CD8-positive, alpha-beta memory T cell (primary cell): Measurements from ENCODE around the gene GOLGA6L10. TPM values are rescaled to one million over a fixed set of nuclear protein-coding genes. Genes with fewer than 3 reads are reported as not detected.
A peak's percentile ranks its signal among the peaks of the same experiment; 100 is the strongest.
"Not testable (repeated sequence)": the region's sequence is repeated elsewhere in the genome, so short reads cannot be mapped to it uniquely, and the experiment has no call there.

ENCODE experiments used
- CTCF ChIA-PET: fragments of 350-600 bp; sonication (Branson Sonifier 250); formaldehyde crosslinking; loops from one replicate; lab custom pipeline; 2021; ENCODE audit warnings: antibody characterized with exemption; lab: Charles Lee
- POLR2A ChIA-PET: fragments of 350-600 bp; sonication (Branson Sonifier 250); formaldehyde crosslinking; loops from one replicate; lab custom pipeline; 2021; ENCODE audit warnings: antibody characterized with exemption; lab: Charles Lee
- DNase-seq, 5 donors: peaks; one replicate each; pipeline versions ENCODE4 v3.0.0 to v3.0.0-alpha.2; 2020 to 2022; ENCODE audit warnings: mixed read lengths in 1 of 5
- H3K27ac ChIP-seq: one replicate; pipeline ENCODE4 v1.7.0; 2013; ENCODE audit warnings: low read depth, mild to moderate bottlenecking, low read length, moderate library complexity
- H3K27me3 ChIP-seq: 2 replicates; pipeline ENCODE4 v1.7.0; 2013; ENCODE audit warnings: low read length, mild to moderate bottlenecking; ENCODE audit not compliant: insufficient read depth, poor library complexity, severe bottlenecking
- H3K36me3 ChIP-seq: 2 replicates; pipeline ENCODE4 v1.7.0; 2013; ENCODE audit warnings: mild to moderate bottlenecking, low read length, moderate library complexity; ENCODE audit not compliant: insufficient read depth
- H3K4me1 ChIP-seq: 2 replicates; pipeline ENCODE4 v1.7.0; 2013; ENCODE audit warnings: mild to moderate bottlenecking, low read length, moderate library complexity; ENCODE audit not compliant: insufficient read depth
- H3K4me3 ChIP-seq: 2 replicates; pipeline ENCODE4 v1.7.0; 2013; ENCODE audit warnings: mild to moderate bottlenecking, low read length
- H3K9me3 ChIP-seq: 2 replicates; pipeline ENCODE4 v1.7.0; 2013; ENCODE audit warnings: mild to moderate bottlenecking, low read length
- H3K27ac Mint-ChIP-seq, 8 donors: one replicate each; pipeline ENCODE4 v1.8.0; 2020 to 2021; ENCODE audit warnings: mixed read lengths in 8 of 8, mild to moderate bottlenecking in 6 of 8, inconsistent platforms in 3 of 8, moderate library complexity in 3 of 8
- H3K27me3 Mint-ChIP-seq, 2 donors: one replicate each; pipeline ENCODE4 v1.8.0; 2020 to 2021; ENCODE audit warnings: mixed read lengths in 2 of 2, mild to moderate bottlenecking in 1 of 2, moderate library complexity in 1 of 2
- H3K36me3 Mint-ChIP-seq, 3 donors: one replicate each; pipeline ENCODE4 v1.8.0; 2020 to 2021; ENCODE audit warnings: mixed read lengths in 3 of 3, inconsistent platforms in 1 of 3, mild to moderate bottlenecking in 1 of 3
- H3K4me1 Mint-ChIP-seq, 3 donors: one replicate each; pipeline ENCODE4 v1.8.0; 2020 to 2021; ENCODE audit warnings: mixed read lengths in 3 of 3, inconsistent platforms in 1 of 3, mild to moderate bottlenecking in 1 of 3
- H3K4me3 Mint-ChIP-seq, 7 donors: one replicate each; pipeline ENCODE4 v1.8.0; 2020 to 2021; ENCODE audit warnings: mixed read lengths in 7 of 7, mild to moderate bottlenecking in 6 of 7, moderate library complexity in 4 of 7, inconsistent platforms in 2 of 7
- H3K9me3 Mint-ChIP-seq, 5 donors: one replicate each; pipeline ENCODE4 v1.8.0; 2020 to 2022; ENCODE audit warnings: mixed read lengths in 5 of 5, mild to moderate bottlenecking in 3 of 5, moderate library complexity in 2 of 5, inconsistent platforms in 1 of 5
- polyA plus RNA-seq: library from polyadenylated mRNA; unstranded; fragments of 300-500 nt; fragmentation: Illumina TruSeq; gene quantifications from one replicate; pipeline ENCODE4 v1.2.3, GENCODE V29; 2021
- total RNA-seq, 2 experiments: library from RNA; stranded (reverse); gene quantifications; one replicate each; pipeline ENCODE4 v1.2.3, GENCODE V29; 2021

The GOLGA6L10 gene
- total and polyA plus RNA-seq, 3 experiments from 2014 or later: 0.16 to 1.7 (median 0.96) TPM

DNA sequence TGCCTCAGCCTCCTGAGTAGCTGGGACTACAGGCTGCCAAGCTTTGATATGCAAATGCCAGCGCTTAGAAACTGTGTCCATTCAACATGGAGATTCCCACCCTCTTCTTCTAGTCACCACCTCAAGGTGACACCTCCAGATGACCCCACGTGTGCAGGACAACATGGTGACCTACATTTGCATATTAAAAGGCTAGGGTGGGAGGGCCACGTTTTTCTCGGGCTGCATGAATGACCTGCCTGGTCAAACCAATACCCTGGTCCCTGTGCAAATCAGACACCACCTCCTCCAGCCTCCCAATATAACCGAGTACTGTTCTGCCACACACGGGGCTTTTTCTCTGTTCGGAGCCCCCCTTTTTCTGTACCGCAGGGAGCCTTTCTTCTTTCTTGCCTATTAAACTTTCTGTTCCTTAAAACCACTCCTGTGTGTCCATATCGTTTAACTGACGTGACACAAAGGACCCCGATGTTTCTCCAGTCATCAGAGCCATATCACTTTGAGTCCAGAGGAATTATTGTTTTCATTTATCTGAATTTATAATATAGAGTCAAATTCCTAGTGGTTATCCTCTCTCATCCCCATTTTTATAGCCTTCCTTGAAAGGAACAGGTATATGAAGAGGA is 32.2 kb upstream of the GOLGA6L10 start:
- POLR2A ChIA-PET, H3K36me3 ChIP-seq, H3K9me3 Mint-ChIP-seq, H3K4me3 Mint-ChIP-seq, H3K27ac ChIP-seq, DNase-seq, CTCF ChIA-PET, H3K4me1 ChIP-seq, H3K4me1 Mint-ChIP-seq, H3K27me3 ChIP-seq, H3K9me3 ChIP-seq, H3K36me3 Mint-ChIP-seq, H3K27me3 Mint-ChIP-seq, H3K4me3 ChIP-seq: not testable (repeated sequence)
- peak overlapping the region in 1 of 8 donors; percentile 24 for H3K27ac Mint-ChIP-seq

DNA sequence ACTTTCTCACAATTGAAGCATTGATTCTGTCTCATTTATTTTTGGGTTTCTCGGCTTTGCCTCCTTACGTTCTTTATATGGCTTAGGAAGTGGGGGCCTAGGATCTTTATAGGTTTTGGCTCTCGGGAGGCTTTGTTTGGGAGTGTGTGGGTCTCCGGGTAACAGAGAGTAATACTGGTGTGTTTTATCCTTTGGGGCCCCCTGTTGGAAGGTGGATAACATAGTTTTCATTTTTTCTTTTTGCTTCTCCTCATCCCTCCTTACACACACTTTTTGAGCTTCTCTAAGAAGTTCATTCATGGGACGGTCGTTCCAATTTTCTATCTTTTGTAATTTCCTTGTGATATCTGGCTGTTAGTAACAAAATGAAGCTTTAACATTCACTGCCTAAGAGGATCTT is 30.3 kb upstream of the GOLGA6L10 start:
- POLR2A ChIA-PET, H3K27me3 Mint-ChIP-seq, H3K4me1 Mint-ChIP-seq, DNase-seq, H3K4me3 Mint-ChIP-seq, H3K36me3 ChIP-seq, H3K36me3 Mint-ChIP-seq, H3K9me3 ChIP-seq, H3K9me3 Mint-ChIP-seq, H3K27ac Mint-ChIP-seq, H3K27ac ChIP-seq, H3K4me1 ChIP-seq, H3K4me3 ChIP-seq, CTCF ChIA-PET, H3K27me3 ChIP-seq: not testable (repeated sequence)

- CTCF ChIA-PET, H3K27me3 ChIP-seq, H3K27ac ChIP-seq, H3K4me3 Mint-ChIP-seq, H3K27ac Mint-ChIP-seq, H3K4me1 Mint-ChIP-seq, H3K27me3 Mint-ChIP-seq, H3K4me3 ChIP-seq, H3K9me3 ChIP-seq, POLR2A ChIA-PET, H3K36me3 Mint-ChIP-seq, DNase-seq, H3K36me3 ChIP-seq, H3K4me1 ChIP-seq, H3K9me3 Mint-ChIP-seq: not testable (repeated sequence)
These were observed 24.4 kb upstream of the GOLGA6L10 start for GRCh38 chr15:82373661-82374060.

DNA sequence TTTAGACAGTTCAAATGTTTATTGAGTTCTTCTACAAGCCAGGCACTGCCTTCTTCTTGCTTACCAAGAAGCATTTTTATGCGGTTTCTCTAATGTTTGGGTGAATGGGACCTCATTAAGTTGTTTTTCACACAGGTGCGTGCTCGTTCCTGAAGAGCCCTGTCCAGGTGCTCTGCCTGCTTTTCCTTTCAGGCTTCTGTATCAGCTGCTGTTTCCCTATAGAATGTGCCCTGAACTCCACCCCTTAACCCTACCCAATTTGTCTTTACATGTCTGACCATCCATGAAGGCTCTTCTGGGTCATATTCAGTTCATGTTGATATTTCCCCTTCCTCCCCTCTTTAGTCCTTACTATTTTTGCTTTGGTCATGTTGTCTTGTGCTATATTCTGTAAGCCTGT is 22.4 kb upstream of the GOLGA6L10 start:
- H3K9me3 Mint-ChIP-seq: no peaks in the 10 kb centered on the region
- CTCF ChIA-PET: no interaction called here

GRCh38 chr15:82367790-82368189 is 18.5 kb upstream of the GOLGA6L10 start:
- H3K27me3 ChIP-seq, POLR2A ChIA-PET, H3K36me3 Mint-ChIP-seq, H3K27ac Mint-ChIP-seq, H3K36me3 ChIP-seq, H3K4me1 ChIP-seq, H3K4me3 Mint-ChIP-seq, H3K9me3 ChIP-seq, H3K4me1 Mint-ChIP-seq, DNase-seq, H3K9me3 Mint-ChIP-seq, H3K27ac ChIP-seq, H3K4me3 ChIP-seq, H3K27me3 Mint-ChIP-seq, CTCF ChIA-PET: not testable (repeated sequence)

More for the DNA sequence above, 22.4 kb upstream of the GOLGA6L10 start:
- H3K4me1 Mint-ChIP-seq: peaks cover 0 to 7% (median 0%) of the 10 kb centered on the region in 3 donors
- Histone ChIP-seq H3K4me1 (no peaks in the 10 kb centered on the region), H3K27ac (no peak overlapping the region), H3K4me3 (no peak overlapping the region), H3K36me3 (no peaks in the 10 kb centered on the region), H3K9me3 (no peaks in the 10 kb centered on the region), H3K27me3 (no peaks in the 10 kb centered on the region)
- H3K4me3 Mint-ChIP-seq: no peak overlapping the region
- no peak overlapping the region for H3K27ac Mint-ChIP-seq
- H3K36me3 Mint-ChIP-seq: peaks cover 0 to 2% (median 0%) of the 10 kb centered on the region in 3 donors
- H3K27me3 Mint-ChIP-seq: peaks cover 0 to 1% of the 10 kb centered on the region in 2 donors
- POLR2A ChIA-PET: no interaction called here
- no peak for DNase-seq

GRCh38 chr15:82365692-82366323 is 16.5 kb upstream of the GOLGA6L10 start:
- H3K4me1 ChIP-seq, H3K9me3 ChIP-seq, H3K9me3 Mint-ChIP-seq, POLR2A ChIA-PET, H3K4me1 Mint-ChIP-seq, H3K27me3 Mint-ChIP-seq, H3K4me3 ChIP-seq, H3K4me3 Mint-ChIP-seq, H3K27me3 ChIP-seq, H3K36me3 ChIP-seq, CTCF ChIA-PET, H3K27ac Mint-ChIP-seq, H3K36me3 Mint-ChIP-seq, H3K27ac ChIP-seq: not testable (repeated sequence)
- DNase-seq: peak in 4 of 5 donors; percentile 4 to 50 (median 33)

DNA sequence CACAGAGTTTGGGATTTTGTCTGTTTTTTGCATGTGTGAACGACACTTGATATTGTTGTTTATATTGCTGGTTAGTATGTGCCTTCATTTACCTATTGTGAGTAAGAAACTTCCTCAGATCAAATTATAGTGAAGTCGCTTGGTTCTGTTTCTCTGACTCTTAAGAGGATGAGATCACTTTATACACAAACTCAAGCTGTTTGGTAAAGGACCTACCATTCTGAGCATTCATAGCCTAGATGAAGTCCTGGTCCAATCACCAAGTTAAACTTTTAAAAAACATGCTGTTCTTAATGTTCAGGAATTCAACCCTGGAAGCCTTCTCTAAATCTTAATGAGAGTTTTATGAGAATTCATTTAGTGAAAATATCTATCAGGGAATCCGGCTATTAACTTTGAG is 15.3 kb upstream of the GOLGA6L10 start:
- H3K4me3 ChIP-seq, H3K4me1 ChIP-seq, H3K27ac Mint-ChIP-seq, H3K27me3 ChIP-seq, H3K9me3 ChIP-seq, H3K27ac ChIP-seq, H3K4me3 Mint-ChIP-seq, H3K4me1 Mint-ChIP-seq, POLR2A ChIA-PET, H3K9me3 Mint-ChIP-seq, CTCF ChIA-PET, H3K27me3 Mint-ChIP-seq, H3K36me3 Mint-ChIP-seq, H3K36me3 ChIP-seq, DNase-seq: not testable (repeated sequence)

GRCh38 chr15:82362790-82363189 is 13.5 kb upstream of the GOLGA6L10 start:
- H3K36me3 Mint-ChIP-seq, H3K4me3 ChIP-seq, H3K36me3 ChIP-seq, H3K27me3 ChIP-seq, POLR2A ChIA-PET, H3K4me1 Mint-ChIP-seq, H3K27ac ChIP-seq, H3K9me3 Mint-ChIP-seq, DNase-seq, H3K4me3 Mint-ChIP-seq, H3K9me3 ChIP-seq, H3K27me3 Mint-ChIP-seq, CTCF ChIA-PET, H3K27ac Mint-ChIP-seq, H3K4me1 ChIP-seq: not testable (repeated sequence)
